NT2/D1 (cell line): Measurements from ENCODE around the gene RCAN2.

Experiments
- DNase-seq: peaks from one replicate; pipeline ENCODE4 v3.0.0-alpha.2; 2011; ENCODE audit warnings: low read depth, low spot score
- H3K27me3 ChIP-seq: 2 replicates; pipeline ENCODE4 v1.6.0; 2011; ENCODE audit warnings: mild to moderate bottlenecking; ENCODE audit not compliant: insufficient read length, insufficient read depth
- H3K36me3 ChIP-seq: 2 replicates; pipeline ENCODE4 v1.6.1; 2011; ENCODE audit warnings: mild to moderate bottlenecking, low read length, mixed read lengths; ENCODE audit not compliant: insufficient read depth, insufficient read length
- H3K4me1 ChIP-seq: 2 replicates; pipeline ENCODE4 v1.5.1; 2011; ENCODE audit not compliant: insufficient read depth, insufficient read length
- H3K4me3 ChIP-seq: 2 replicates; pipeline ENCODE4 v1.5.1; 2011; ENCODE audit warnings: low read depth; ENCODE audit not compliant: insufficient read length
- H3K9ac ChIP-seq: 2 replicates; pipeline ENCODE4 v1.6.0; 2011; ENCODE audit warnings: low read depth; ENCODE audit not compliant: insufficient read length
- H3K9me3 ChIP-seq: 2 replicates; pipeline ENCODE4 v1.5.1; 2011; ENCODE audit warnings: mild to moderate bottlenecking, low read length; ENCODE audit not compliant: insufficient read depth
- SUZ12 ChIP-seq: IDR thresholded peaks from 2 replicates; pipeline ENCODE4 v1.6.1; 2011; ENCODE audit not compliant: insufficient read length, insufficient read depth; ENCODE audit errors: extremely low read depth
- YY1 ChIP-seq: IDR thresholded peaks from 2 replicates; pipeline ENCODE4 v1.6.1; 2011; ENCODE audit not compliant: insufficient read length, insufficient read depth
- ZNF274 ChIP-seq: IDR thresholded peaks from 2 replicates; pipeline ENCODE4 v1.6.1; 2011; ENCODE audit warnings: mild to moderate bottlenecking, low read depth, low read length

Gene RCAN2

DNA sequence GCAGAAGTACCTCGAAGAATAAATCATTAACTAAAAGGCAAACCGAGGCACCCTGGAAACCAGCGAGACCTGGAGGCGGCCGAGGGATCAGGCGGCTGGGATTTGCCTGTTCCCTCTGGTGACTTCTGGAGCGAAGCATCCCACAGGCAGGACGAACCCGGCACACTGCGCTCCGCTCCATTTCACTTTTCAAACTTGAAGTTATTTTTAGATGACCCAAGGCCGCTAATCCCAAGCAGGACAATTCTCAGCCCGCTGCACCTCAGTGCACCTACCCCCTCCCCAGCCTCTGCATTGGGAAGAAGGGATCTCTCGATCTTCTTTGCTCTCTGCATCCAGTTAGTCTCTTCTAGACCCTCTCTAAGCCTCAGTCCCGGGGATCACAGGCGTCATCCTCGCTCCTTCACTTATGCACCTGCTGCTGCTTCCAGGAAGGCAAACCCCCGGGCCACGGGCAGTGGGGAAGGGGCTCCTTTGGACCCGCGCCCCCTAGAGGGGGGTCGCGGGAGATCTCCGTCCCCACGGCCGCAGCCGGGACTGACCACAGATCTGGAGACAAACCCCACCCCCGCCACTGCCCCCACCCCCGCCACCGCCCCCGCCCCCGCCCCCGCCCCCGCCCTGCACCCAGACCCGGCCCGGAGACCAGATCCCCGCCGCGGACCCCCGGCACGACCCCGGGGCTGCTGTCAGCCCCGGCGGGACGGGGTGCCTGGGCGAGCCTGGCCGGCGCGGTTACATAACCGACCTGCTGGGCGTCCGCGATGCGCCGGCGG, 636 bp downstream of the RCAN2 start:
- H3K9me3 ChIP-seq = no peaks in the 10 kb centered on the region
- no peak for DNase-seq
- peaks cover 2% of the 10 kb centered on the region for H3K4me1 ChIP-seq
- H3K9ac ChIP-seq = peak overlapping the region; percentile 70
- H3K27me3 ChIP-seq = peaks cover 34% of the 10 kb centered on the region
- no peaks in the 10 kb centered on the region for H3K36me3 ChIP-seq
- H3K4me3 ChIP-seq = peak overlapping the region; percentile 58
- TF ChIP-seq ZNF274 = no peak
- TF ChIP-seq SUZ12 = no peak
- TF ChIP-seq YY1 = no peak

DNA sequence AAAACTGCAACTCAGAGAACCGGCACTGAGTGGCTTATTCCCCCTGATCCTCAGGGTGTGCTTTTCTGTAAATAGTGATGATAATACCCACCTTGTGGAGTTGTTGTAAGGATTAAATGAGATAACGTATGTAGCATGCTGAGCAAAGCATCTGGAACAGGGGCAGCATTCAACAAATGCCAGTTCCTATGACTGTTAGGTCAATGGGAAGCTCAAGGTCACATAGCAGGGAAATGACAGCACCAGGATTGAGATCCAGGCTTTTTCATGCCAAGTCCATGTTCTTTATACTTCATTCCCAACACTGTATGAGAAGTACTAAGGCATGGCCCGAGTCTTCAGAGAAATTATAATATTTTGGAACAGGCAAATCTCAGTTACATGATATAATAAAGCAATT, 5.1 kb downstream of the RCAN2 start:
- Histone ChIP-seq H3K4me1 (peaks cover 2% of the 10 kb centered on the region), H3K27me3 (peaks cover 16% of the 10 kb centered on the region), H3K36me3 (no peaks in the 10 kb centered on the region), H3K4me3 (no peak overlapping the region), H3K9me3 (no peaks in the 10 kb centered on the region), H3K9ac (no peak overlapping the region)
- no peak for TF ChIP-seq YY1
- TF ChIP-seq ZNF274 = no peak
- DNase-seq = no peak

DNA sequence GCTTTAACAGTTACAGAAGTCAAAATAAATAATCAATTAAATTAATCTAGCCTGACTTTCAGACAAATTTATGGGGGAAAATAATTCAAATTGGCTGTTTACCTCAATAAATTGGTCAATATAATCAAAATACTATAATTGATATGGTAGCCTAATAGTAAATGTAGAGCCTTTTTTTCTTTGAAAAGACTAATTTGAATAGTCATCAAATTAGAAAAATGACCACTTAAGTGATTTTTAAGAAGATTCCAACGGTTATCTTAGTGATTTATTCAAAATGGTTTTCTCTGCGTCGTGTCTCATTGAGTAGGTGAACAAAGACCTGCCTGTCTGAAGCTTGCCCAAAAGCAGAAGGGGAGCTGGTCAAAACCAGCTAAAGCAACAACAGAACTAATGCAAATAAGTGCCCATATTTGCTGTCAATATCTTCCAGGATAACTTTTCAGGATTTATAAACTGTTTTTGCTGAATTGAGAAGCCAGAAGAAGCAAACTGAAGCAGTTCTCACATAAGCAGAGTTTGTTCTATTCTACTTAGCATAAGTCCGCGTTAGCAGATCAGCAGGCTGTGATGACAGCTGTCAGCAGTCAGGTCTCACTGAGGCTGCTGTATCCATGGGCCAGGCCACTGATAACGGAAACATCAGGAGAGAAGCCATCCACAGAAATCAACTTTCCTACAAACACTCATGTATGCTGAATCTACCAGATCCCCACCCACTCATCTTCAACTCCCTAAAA, 7.0 kb downstream of the RCAN2 start:
- H3K9me3 ChIP-seq = no peaks in the 10 kb centered on the region
- no peaks in the 10 kb centered on the region for H3K36me3 ChIP-seq
- no peak overlapping the region for H3K9ac ChIP-seq
- TF ChIP-seq ZNF274 (no peak), YY1 (no peak), SUZ12 (no peak)
- H3K27me3 ChIP-seq = peaks cover 3% of the 10 kb centered on the region
- H3K4me1 ChIP-seq = no peaks in the 10 kb centered on the region
- no peak for DNase-seq
- no peak overlapping the region for H3K4me3 ChIP-seq

DNA sequence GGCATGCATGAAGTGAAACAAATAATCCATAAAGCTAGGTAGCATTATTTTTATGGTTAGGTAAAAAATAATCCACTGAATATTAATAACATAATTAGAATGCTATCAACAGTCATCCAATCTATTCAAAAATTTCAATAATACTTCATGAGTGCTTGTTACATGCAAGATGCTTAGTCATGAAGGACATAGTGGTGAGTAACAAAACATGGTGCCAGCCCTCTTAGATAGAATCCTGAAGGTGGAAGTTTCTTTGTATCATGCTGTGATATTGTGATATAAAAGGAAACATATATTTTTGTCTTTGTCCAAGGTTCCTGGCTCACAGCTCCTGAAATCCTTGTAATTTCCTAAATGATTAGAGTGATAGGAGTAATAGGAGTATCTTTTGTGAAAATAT, 14.9 kb downstream of the RCAN2 start:
- no peaks in the 10 kb centered on the region for H3K36me3 ChIP-seq
- H3K9me3 ChIP-seq = no peaks in the 10 kb centered on the region
- no peak for TF ChIP-seq SUZ12
- TF ChIP-seq YY1 = no peak
- no peak for TF ChIP-seq ZNF274
- no peaks in the 10 kb centered on the region for H3K4me1 ChIP-seq
- no peak overlapping the region for H3K4me3 ChIP-seq
- no peak overlapping the region for H3K9ac ChIP-seq
- DNase-seq = no peak
- H3K27me3 ChIP-seq = no peaks in the 10 kb centered on the region

DNA sequence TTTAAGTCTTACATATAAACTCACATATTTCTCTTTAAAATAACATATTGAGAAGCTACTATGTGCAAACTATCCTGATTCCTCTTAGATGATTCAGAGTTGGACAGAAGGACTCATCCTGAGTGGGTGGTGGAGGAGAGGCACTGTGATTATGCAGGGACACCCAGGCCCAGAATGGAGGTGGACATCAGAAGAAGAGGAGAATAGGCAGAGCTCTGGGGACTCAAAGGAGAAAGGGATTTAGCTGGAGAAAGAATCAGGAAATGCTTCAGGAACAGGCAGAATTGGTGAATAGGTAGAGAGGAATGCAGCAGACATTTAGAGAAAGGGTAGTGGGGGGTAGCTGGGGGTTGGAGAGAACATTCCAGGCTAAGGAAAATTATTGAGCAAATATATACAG, 17.4 kb downstream of the RCAN2 start:
- no peak for TF ChIP-seq ZNF274
- no peak for TF ChIP-seq SUZ12
- TF ChIP-seq YY1 = no peak
- Histone ChIP-seq H3K36me3 (no peaks in the 10 kb centered on the region), H3K4me3 (no peak overlapping the region), H3K27me3 (no peaks in the 10 kb centered on the region), H3K9me3 (no peaks in the 10 kb centered on the region), H3K9ac (no peak overlapping the region), H3K4me1 (no peaks in the 10 kb centered on the region)
- DNase-seq = no peak

DNA sequence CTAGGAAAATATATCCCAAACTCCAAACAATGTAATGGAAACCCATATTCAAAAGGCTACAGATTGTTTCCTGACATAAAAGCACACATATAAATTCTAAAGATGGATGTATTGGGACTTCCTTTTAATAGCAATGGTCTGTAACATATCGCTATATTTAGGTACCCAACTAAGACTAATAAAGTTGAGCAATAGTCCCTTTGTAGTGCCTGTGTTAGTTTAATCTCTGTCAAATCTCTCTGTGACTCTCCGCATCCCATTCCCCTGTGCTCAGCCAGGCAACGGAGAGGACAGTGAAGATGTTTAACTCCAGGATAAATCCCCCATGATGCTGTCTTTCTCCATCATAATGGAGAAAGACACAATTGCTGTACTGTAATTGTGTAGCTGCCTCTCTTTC, 19.0 kb downstream of the RCAN2 start:
- TF ChIP-seq ZNF274 = no peak
- no peak for TF ChIP-seq YY1
- no peak for TF ChIP-seq SUZ12
- H3K4me3 ChIP-seq = no peak overlapping the region
- no peaks in the 10 kb centered on the region for H3K4me1 ChIP-seq
- H3K9ac ChIP-seq = no peak overlapping the region
- H3K27me3 ChIP-seq = no peaks in the 10 kb centered on the region
- no peaks in the 10 kb centered on the region for H3K9me3 ChIP-seq
- H3K36me3 ChIP-seq = no peaks in the 10 kb centered on the region
- DNase-seq = no peak

DNA sequence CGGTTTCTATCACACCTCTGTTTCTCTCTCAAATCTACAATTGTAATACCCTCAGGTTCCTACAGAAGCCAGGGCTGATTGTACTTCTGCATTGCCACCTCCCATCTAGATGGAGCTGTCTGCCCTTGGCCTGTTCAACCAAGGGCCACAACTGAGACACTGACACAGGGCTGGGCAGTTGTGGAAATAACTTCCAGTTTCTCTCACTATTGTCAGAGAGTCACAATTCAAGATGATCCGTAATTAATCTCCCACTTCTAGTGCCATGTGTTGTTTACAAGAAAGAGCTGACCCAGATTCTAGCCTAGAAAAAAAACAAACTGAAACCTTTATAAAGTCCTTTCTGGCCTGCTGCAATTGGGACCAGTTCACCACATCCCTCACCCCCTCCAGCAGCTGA, 22.2 kb downstream of the RCAN2 start:
- no peaks in the 10 kb centered on the region for H3K9me3 ChIP-seq
- no peak for DNase-seq
- no peak overlapping the region for H3K4me3 ChIP-seq

More for the DNA sequence above, 22.2 kb downstream of the RCAN2 start:
- H3K4me1 ChIP-seq = no peaks in the 10 kb centered on the region
- H3K36me3 ChIP-seq = no peaks in the 10 kb centered on the region
- no peak overlapping the region for H3K9ac ChIP-seq
- no peaks in the 10 kb centered on the region for H3K27me3 ChIP-seq
- no peak for TF ChIP-seq ZNF274
- no peak for TF ChIP-seq YY1
- no peak for TF ChIP-seq SUZ12
